NCI-H524 treated with DMSO at 0.1 percent for 48 hours (cell line): ENCODE measurements around the gene ACOT6.
"Not testable (repeated sequence)": the region's sequence is repeated elsewhere in the genome, so short reads cannot be mapped to it uniquely, and the experiment has no call there.

ENCODE experiments used
- DNase-seq: peaks from one replicate; lab custom pipeline; 2025; lab: John Stamatoyannopoulos, UW

Gene ACOT6

GRCh38 chr14:73612339-73613045, at the start of gene ACOT6:
ACOT6 (plus strand) TSS chr14:73612517; CDS start chr14:73612572, 55 bp downstream.
- peak; percentile 20 for DNase-seq

GRCh38 chr14:73562696-73563095, 49.6 kb upstream of the ACOT6 start:
- DNase-seq, result not testable (repeated sequence)

GRCh38 chr14:73566431-73566830, 45.9 kb upstream of the ACOT6 start:
- DNase-seq, result not testable (repeated sequence)

GRCh38 chr14:73566935-73567334, 45.4 kb upstream of the ACOT6 start:
- DNase-seq, result not testable (repeated sequence)

- DNase-seq, result no peak
These were observed 45.0 kb upstream of the ACOT6 start for GRCh38 chr14:73567358-73567757.

GRCh38 chr14:73567951-73568885, 44.1 kb upstream of the ACOT6 start:
- DNase-seq, result no peak

- not testable (repeated sequence) for DNase-seq
These were observed 43.5 kb upstream of the ACOT6 start for GRCh38 chr14:73568886-73569184.

GRCh38 chr14:73569185-73569958, 42.9 kb upstream of the ACOT6 start, which contains the start of gene ACOT2:
ACOT2 (plus strand) TSS chr14:73569213; CDS start chr14:73569241, 28 bp downstream.
- peak; percentile 55 for DNase-seq

- not testable (repeated sequence) for DNase-seq
These were observed 41.4 kb upstream of the ACOT6 start for GRCh38 chr14:73570913-73571312.

GRCh38 chr14:73573034-73573433, 39.3 kb upstream of the ACOT6 start:
- not testable (repeated sequence) for DNase-seq

GRCh38 chr14:73573740-73574139, 38.6 kb upstream of the ACOT6 start:
- DNase-seq, result not testable (repeated sequence)

- not testable (repeated sequence) for DNase-seq
These were observed 38.1 kb upstream of the ACOT6 start for GRCh38 chr14:73574251-73574650.

GRCh38 chr14:73576391-73576790, 35.9 kb upstream of the ACOT6 start:
- DNase-seq, result no peak

GRCh38 chr14:73577214-73577613, 35.1 kb upstream of the ACOT6 start:
- DNase-seq, result not testable (repeated sequence)

GRCh38 chr14:73582102-73582979, 30.0 kb upstream of the ACOT6 start:
- not testable (repeated sequence) for DNase-seq

GRCh38 chr14:73588695-73589094, 23.6 kb upstream of the ACOT6 start:
- DNase-seq, result no peak

GRCh38 chr14:73589116-73589515, 23.2 kb upstream of the ACOT6 start:
- DNase-seq, result no peak

GRCh38 chr14:73590673-73591004, 21.7 kb upstream of the ACOT6 start:
- not testable (repeated sequence) for DNase-seq

- DNase-seq, result no peak
These were observed 20.4 kb upstream of the ACOT6 start, which contains the start of gene ACOT4 for GRCh38 chr14:73591690-73592449. ACOT4 (plus strand) TSS chr14:73591873; CDS start chr14:73591960, 87 bp downstream.

GRCh38 chr14:73594491-73594890, 17.8 kb upstream of the ACOT6 start:
- DNase-seq, result no peak
